Measurements from ENCODE around the gene WNT3A. TPM values are rescaled to one million over a fixed set of nuclear protein-coding genes. Genes with fewer than 3 reads are reported as not detected.

Gene WNT3A
- total and polyA plus RNA-seq, 2 of the 4 experiments (the other 2 are of a cell fraction): not detected

- Histone ChIP-seq H3K14ac (replicated peaks; ENCODE audit: low read depth, low read length) (no peak overlapping the region), H3K27ac (ENCODE audit: insufficient read depth, low read length) (no peak overlapping the region), H4K91ac (ENCODE audit: insufficient read depth, low read depth, low read length) (no peak overlapping the region), H2BK120ac (ENCODE audit: low read depth, low read length) (no peak overlapping the region), H3K9me3 (ENCODE audit: control insufficient read depth, insufficient read depth, low read length) (peaks cover 5% of the 10 kb centered on the region; the same call in 1 of the 2 replicates), H2AK9ac (replicated peaks; ENCODE audit: low read depth, low read length, poor library complexity) (peak overlapping the region; percentile 37), H3K4me1 (ENCODE audit: control insufficient read depth, insufficient read depth, low read length) (no peaks in the 10 kb centered on the region), H3K4me2 (ENCODE audit: low read depth, low read length) (no peak overlapping the region), H3K36me3 (ENCODE audit: control insufficient read depth, insufficient read depth, low read length) (no peaks in the 10 kb centered on the region), H4K5ac (ENCODE audit: low read depth, low read length) (no peak overlapping the region), H3K27me3 (ENCODE audit: control insufficient read depth, insufficient read depth, low read length) (peaks cover 22% of the 10 kb centered on the region), H2AFZ (replicated peaks; ENCODE audit: low read length, poor library complexity) (no peak overlapping the region), H2AK5ac (ENCODE audit: low read depth, low read length) (no peak overlapping the region), H2BK20ac (ENCODE audit: low read depth, low read length) (no peak overlapping the region), H2BK5ac (ENCODE audit: low read depth, low read length, poor library complexity, severe bottlenecking) (no peak overlapping the region), H4K20me1 (ENCODE audit: insufficient read depth, low read length) (no peaks in the 10 kb centered on the region; the same call in none of the 2 replicates), H4K8ac (ENCODE audit: low read depth in 2 of 2, low read length in 2 of 2) (no peak overlapping the region), H3K56ac (ENCODE audit: extremely low read depth, insufficient read depth, low read length) (no peak overlapping the region), H3K4me3 (ENCODE audit: insufficient read depth, low read depth, low read length) (no peak overlapping the region), H3K18ac (ENCODE audit: low read depth, low read length) (no peak overlapping the region), H3K4ac (ENCODE audit: low read depth, low read length) (no peak overlapping the region), H2BK15ac (ENCODE audit: low read depth, low read length) (no peak overlapping the region), H3K23ac (ENCODE audit: low read depth, low read length) (no peak overlapping the region), H3K9ac (ENCODE audit: low read depth, low read length) (no peak overlapping the region), H3K79me1 (ENCODE audit: low read depth in 1 of 2, low read length in 2 of 2) (no peaks in the 10 kb centered on the region), H3K9me1 (ENCODE audit: insufficient read depth, low read length) (no peaks in the 10 kb centered on the region)
- POLR2A ChIA-PET (ENCODE audit: unreplicated experiment): no interaction called here
- in situ Hi-C loops (cut with MboI; ENCODE audit: low sequenced_read_pairs): no loop called here
- BruUV-seq (replicated peaks): no TSS peak
- DNase-seq: no peak
- dilution Hi-C loops (cut with HindIII; ENCODE audit: low sequenced_read_pairs, unreplicated experiment): no loop called here
- CTCF ChIA-PET: no interaction called here
- no peak for ATAC-seq (ENCODE audit: low read depth)
- TF ChIP-seq POLR2A (IDR thresholded peaks at IDR 0.05; ENCODE audit: low read depth, low read length) (no peak), CHD1 (IDR thresholded peaks at IDR 0.05; ENCODE audit: low read depth, low read length) (no peak), USF2 (IDR thresholded peaks at IDR 0.05; ENCODE audit: low read depth, low read length) (no peak), CEBPB (IDR thresholded peaks at IDR 0.05; ENCODE audit: low read depth, low read length) (no peak), ELK1 (IDR thresholded peaks at IDR 0.05; ENCODE audit: borderline replicate concordance, low read depth, low read length) (no peak), FOS (IDR thresholded peaks at IDR 0.05; ENCODE audit: low read depth, low read length) (no peak), RAD21 (IDR thresholded peaks at IDR 0.05; ENCODE audit: low read length) (no peak), MAFK (IDR thresholded peaks at IDR 0.05; ENCODE audit: low read depth, low read length) (no peak), RCOR1 (IDR thresholded peaks at IDR 0.05; ENCODE audit: insufficient replicate concordance, low read length) (no peak), NFE2L2 (IDR thresholded peaks at IDR 0.05; ENCODE audit: low read depth, low read length) (no peak), CTCF (conservative IDR thresholded peaks at IDR 0.05; ENCODE audit: low read depth, low read length) (no peak), MXI1 (IDR thresholded peaks at IDR 0.05; ENCODE audit: borderline replicate concordance, low read depth, low read length) (no peak), RFX5 (IDR thresholded peaks at IDR 0.05; ENCODE audit: low read depth, low read length) (no peak), BHLHE40 (IDR thresholded peaks at IDR 0.05; ENCODE audit: low read depth, low read length) (no peak), MAZ (IDR thresholded peaks at IDR 0.05; ENCODE audit: borderline replicate concordance, low read depth, low read length) (no peak), SMC3 (IDR thresholded peaks at IDR 0.05; ENCODE audit: low read depth, low read length) (no peak)
- intact Hi-C loops (cut with micrococcal nuclease): no loop called here
- WGBS, 2 experiments (ENCODE audit: extremely low coverage in 2 of 2, insufficient read length in 1 of 2): no CpG with 5 or more reads among the region's 7 CpGs
These were observed 40.3 kb downstream of the WNT3A start for GRCh38 chr1:228047183-228047466.
